OCI-LY1 (cell line): ENCODE results near the gene USP40.

Source experiments
- H2AFZ ChIP-seq: fragments of 200-600 bp; sonication (generic), shearing (Covaris generic); 2 replicates; pipeline ENCODE4 v1.6.0; 2014; ENCODE audit warnings: antibody characterized with exemption, mild to moderate bottlenecking, low read length
- H3F3A ChIP-seq: fragments of 200-600 bp; sonication (generic), shearing (Covaris generic); 2 replicates; pipeline ENCODE4 v1.6.0; 2014; ENCODE audit warnings: mild to moderate bottlenecking, antibody characterized with exemption, low read length, moderate library complexity; ENCODE audit not compliant: insufficient read depth
- H3K27ac ChIP-seq: fragments of 200-600 bp; sonication (generic); 2 replicates; pipeline ENCODE4 v1.5.1; 2014; ENCODE audit warnings: low read length, mixed run types, mild to moderate bottlenecking, low read depth; ENCODE audit not compliant: poor library complexity, severe bottlenecking
- H3K27me3 ChIP-seq: fragments of 200-600 bp; sonication (generic); 2 replicates; pipeline ENCODE4 v1.6.0; 2014; ENCODE audit warnings: antibody characterized with exemption, mild to moderate bottlenecking, low read length, moderate library complexity; ENCODE audit not compliant: insufficient read depth
- H3K36me3 ChIP-seq: fragments of 200-600 bp; sonication (generic); 2 replicates; pipeline ENCODE4 v1.6.1; 2014; ENCODE audit warnings: mild to moderate bottlenecking, antibody characterized with exemption, low read length, moderate library complexity, mixed read lengths; ENCODE audit not compliant: insufficient read depth
- H3K4me1 ChIP-seq: fragments of 200-600 bp; sonication (generic); 2 replicates; pipeline ENCODE4 v1.5.1; 2014; ENCODE audit warnings: mild to moderate bottlenecking, low read length, moderate library complexity; ENCODE audit not compliant: insufficient read depth, severe bottlenecking
- H3K4me2 ChIP-seq: fragments of 200-600 bp; sonication (generic), shearing (Covaris generic); 2 replicates; pipeline ENCODE4 v1.6.1; 2014; ENCODE audit warnings: low read length
- H3K4me3 ChIP-seq: fragments of 200-600 bp; sonication (generic); 2 replicates; pipeline ENCODE4 v1.5.1; 2014; ENCODE audit warnings: low read length, low read depth, mild to moderate bottlenecking, mixed read lengths; ENCODE audit not compliant: poor library complexity, severe bottlenecking
- H3K79me2 ChIP-seq: fragments of 200-600 bp; shearing (Covaris generic); 2 replicates; pipeline ENCODE4 v1.6.1; 2016; ENCODE audit warnings: mixed run types, low read length, mixed read lengths; ENCODE audit not compliant: insufficient read depth
- H3K9ac ChIP-seq: fragments of 200-600 bp; sonication (generic), shearing (Covaris generic); 2 replicates; pipeline ENCODE4 v1.6.1; 2014; ENCODE audit warnings: mild to moderate bottlenecking, low read length, mixed read lengths
- H3K9me2 ChIP-seq: fragments of 200-600 bp; sonication (generic), shearing (Covaris generic); 2 replicates; pipeline ENCODE4 v1.6.1; 2014; ENCODE audit warnings: low read depth, mild to moderate bottlenecking, low read length, mixed read lengths
- H3K9me3 ChIP-seq: fragments of 200-600 bp; shearing (Covaris generic); 2 replicates; pipeline ENCODE4 v1.6.1; 2014; ENCODE audit warnings: low read length, mixed read lengths
- H4K20me1 ChIP-seq: fragments of 200-600 bp; sonication (generic), shearing (Covaris generic); 2 replicates; pipeline ENCODE4 v1.6.0; 2016; ENCODE audit warnings: mild to moderate bottlenecking, low read length; ENCODE audit not compliant: insufficient read depth
- CTCF ChIP-seq: fragments of 200-600 bp; sonication (generic), shearing (Covaris generic); IDR thresholded peaks from 2 replicates; pipeline ENCODE4 v1.5.1; 2017; ENCODE audit warnings: mild to moderate bottlenecking, antibody characterized with exemption, low read length, moderate library complexity, mixed read lengths
- EZH2 ChIP-seq: fragments of 200-600 bp; sonication (generic), shearing (Covaris generic); IDR thresholded peaks from 2 replicates; pipeline ENCODE4 v1.8.0; 2017; ENCODE audit warnings: borderline replicate concordance, mixed run types, mild to moderate bottlenecking, antibody characterized with exemption, low read length, moderate library complexity, mixed read lengths

Gene USP40

GRCh38 chr2:233461481-233461891, 105.1 kb downstream of the USP40 start:
- TF ChIP-seq CTCF = no peak
- TF ChIP-seq EZH2 = no peak
- H3K79me2 ChIP-seq = no peaks in the 10 kb centered on the region
- H3K9me3 ChIP-seq = no peaks in the 10 kb centered on the region
- no peak overlapping the region for H3K9ac ChIP-seq
- peaks cover 9% of the 10 kb centered on the region; the same call in 1 of the 2 replicates for H3K36me3 ChIP-seq
- H3K4me1 ChIP-seq = no peaks in the 10 kb centered on the region
- H3K27me3 ChIP-seq = no peaks in the 10 kb centered on the region
- H4K20me1 ChIP-seq = no peaks in the 10 kb centered on the region
- no peak overlapping the region for H3K4me3 ChIP-seq
- no peak overlapping the region for H3K4me2 ChIP-seq
- no peaks in the 10 kb centered on the region for H3K9me2 ChIP-seq
- H3K27ac ChIP-seq = no peak overlapping the region
- no peak overlapping the region for H2AFZ ChIP-seq
- no peaks in the 10 kb centered on the region for H3F3A ChIP-seq

DNA sequence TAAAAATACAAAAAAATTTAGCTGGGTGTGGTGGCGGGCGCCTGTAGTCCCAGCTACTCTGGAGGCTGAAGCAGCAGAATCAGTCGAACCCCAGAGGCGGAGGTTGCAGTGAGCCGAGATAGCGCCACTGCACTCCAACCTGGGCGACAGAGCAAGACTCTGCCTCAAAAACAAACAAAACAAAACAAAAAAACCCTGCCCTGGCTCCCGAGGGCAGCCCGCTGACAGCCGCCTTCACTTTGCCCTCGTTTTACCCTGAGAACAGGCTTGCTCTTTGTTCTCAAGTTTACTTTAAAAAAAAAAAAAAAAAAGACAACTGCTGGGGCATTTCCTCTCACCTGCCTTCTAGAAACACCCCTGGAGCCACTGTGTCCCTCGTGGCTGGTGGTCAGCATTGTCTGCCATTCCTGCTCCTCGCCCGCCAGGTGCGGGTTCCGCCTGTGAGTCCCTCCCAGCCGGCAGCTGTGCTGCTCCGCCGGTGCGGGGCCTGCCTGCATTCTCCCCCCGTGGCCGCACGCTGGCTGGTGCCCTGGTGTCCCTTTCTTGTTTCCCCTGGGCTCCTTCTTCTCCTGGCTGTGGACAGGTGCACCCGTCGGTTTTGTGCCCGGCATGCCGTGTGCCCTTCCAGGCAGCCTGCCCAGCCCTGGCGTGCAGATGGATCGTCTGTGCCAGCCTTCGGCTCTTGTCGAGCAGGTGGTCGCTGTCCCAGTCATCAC, 105.7 kb downstream of the USP40 start:
- Histone ChIP-seq H3K9me2 (no peaks in the 10 kb centered on the region), H3K4me2 (no peak overlapping the region), H2AFZ (no peak overlapping the region), H3K9me3 (no peaks in the 10 kb centered on the region), H3F3A (no peaks in the 10 kb centered on the region), H3K4me1 (no peaks in the 10 kb centered on the region), H3K9ac (no peak overlapping the region), H3K4me3 (no peak overlapping the region), H3K79me2 (no peaks in the 10 kb centered on the region), H4K20me1 (no peaks in the 10 kb centered on the region), H3K27ac (no peak overlapping the region), H3K27me3 (no peaks in the 10 kb centered on the region), H3K36me3 (peaks cover 9% of the 10 kb centered on the region; the same call in 1 of the 2 replicates)
- no peak for TF ChIP-seq CTCF
- no peak for TF ChIP-seq EZH2

GRCh38 chr2:233459426-233459825, 107.2 kb downstream of the USP40 start:
- H3K27ac ChIP-seq = no peak overlapping the region
- H3K9me3 ChIP-seq = no peaks in the 10 kb centered on the region
- H3F3A ChIP-seq = no peaks in the 10 kb centered on the region
- peaks cover 13% of the 10 kb centered on the region; the same call in 1 of the 2 replicates for H3K36me3 ChIP-seq
- H3K4me3 ChIP-seq = no peak overlapping the region
- H3K79me2 ChIP-seq = no peaks in the 10 kb centered on the region
- H3K9ac ChIP-seq = no peak overlapping the region
- no peaks in the 10 kb centered on the region for H4K20me1 ChIP-seq
- TF ChIP-seq EZH2 (no peak), CTCF (no peak)
- no peaks in the 10 kb centered on the region for H3K9me2 ChIP-seq
- no peak overlapping the region for H2AFZ ChIP-seq
- no peaks in the 10 kb centered on the region for H3K27me3 ChIP-seq
- no peak overlapping the region for H3K4me2 ChIP-seq
- H3K4me1 ChIP-seq = no peaks in the 10 kb centered on the region
